GM21717 (cell line): ENCODE results near the gene CPN1.
"Not testable (repeated sequence)": the region's sequence is repeated elsewhere in the genome, so short reads cannot be mapped to it uniquely, and the experiment has no call there.

Source experiments
- ATAC-seq: cut with Tn5 transposase; IDR thresholded peaks from one replicate; pipeline ENCODE4 v1.9.1; 2021; ENCODE audit warnings: mild to moderate bottlenecking, moderate library complexity; ENCODE audit not compliant: unreplicated experiment

CPN1 gene

GRCh38 chr10:100082276-100082675 is 607 bp upstream of the CPN1 start:
- ATAC-seq = not testable (repeated sequence)

- ATAC-seq = no peak
Observed at GRCh38 chr10:100076750-100077149, 4.9 kb downstream of the CPN1 start.

GRCh38 chr10:100075426-100076220 is 6.0 kb downstream of the CPN1 start:
- no peak for ATAC-seq

- ATAC-seq = no peak
Observed at GRCh38 chr10:100072514-100072913, 9.2 kb downstream of the CPN1 start.

GRCh38 chr10:100071529-100071928 is 10.1 kb downstream of the CPN1 start:
- ATAC-seq = no peak

- ATAC-seq = no peak
Observed at GRCh38 chr10:100067466-100067865, 14.2 kb downstream of the CPN1 start.

GRCh38 chr10:100065084-100065660 is 16.5 kb downstream of the CPN1 start:
- ATAC-seq = no peak

GRCh38 chr10:100061401-100061800 is 20.3 kb downstream of the CPN1 start:
- no peak for ATAC-seq

- no peak for ATAC-seq
Observed at GRCh38 chr10:100057948-100058347, 23.7 kb downstream of the CPN1 start.

- no peak for ATAC-seq
Observed at GRCh38 chr10:100053686-100054460, 27.8 kb downstream of the CPN1 start.

- peak; percentile 72 for ATAC-seq
Observed at GRCh38 chr10:100046021-100046486, 35.6 kb downstream of the CPN1 start.

- no peak for ATAC-seq
Observed at GRCh38 chr10:100045592-100045991, 36.1 kb downstream of the CPN1 start.

- ATAC-seq = no peak
Observed at GRCh38 chr10:100043796-100044195, 37.9 kb downstream of the CPN1 start.

- no peak for ATAC-seq
Observed at GRCh38 chr10:100043344-100043743, 38.3 kb downstream of the CPN1 start.

- no peak for ATAC-seq
Observed at GRCh38 chr10:100041306-100042002, 40.2 kb downstream of the CPN1 start.

GRCh38 chr10:100038561-100039071 is 43.1 kb downstream of the CPN1 start:
- ATAC-seq = no peak

GRCh38 chr10:100037758-100038315 is 43.8 kb downstream of the CPN1 start:
- no peak for ATAC-seq

- no peak for ATAC-seq
Observed at GRCh38 chr10:100036850-100037249, 44.8 kb downstream of the CPN1 start.

- ATAC-seq = no peak
Observed at GRCh38 chr10:100033766-100034418, 47.8 kb downstream of the CPN1 start.

- ATAC-seq = no peak
Observed at GRCh38 chr10:100027416-100027815, 54.3 kb downstream of the CPN1 start.
